ENCODE results near the gene VWA3A.
"Not testable (repeated sequence)": the region's sequence is repeated elsewhere in the genome, so short reads cannot be mapped to it uniquely, and the experiment has no call there.

VWA3A gene, protein sequence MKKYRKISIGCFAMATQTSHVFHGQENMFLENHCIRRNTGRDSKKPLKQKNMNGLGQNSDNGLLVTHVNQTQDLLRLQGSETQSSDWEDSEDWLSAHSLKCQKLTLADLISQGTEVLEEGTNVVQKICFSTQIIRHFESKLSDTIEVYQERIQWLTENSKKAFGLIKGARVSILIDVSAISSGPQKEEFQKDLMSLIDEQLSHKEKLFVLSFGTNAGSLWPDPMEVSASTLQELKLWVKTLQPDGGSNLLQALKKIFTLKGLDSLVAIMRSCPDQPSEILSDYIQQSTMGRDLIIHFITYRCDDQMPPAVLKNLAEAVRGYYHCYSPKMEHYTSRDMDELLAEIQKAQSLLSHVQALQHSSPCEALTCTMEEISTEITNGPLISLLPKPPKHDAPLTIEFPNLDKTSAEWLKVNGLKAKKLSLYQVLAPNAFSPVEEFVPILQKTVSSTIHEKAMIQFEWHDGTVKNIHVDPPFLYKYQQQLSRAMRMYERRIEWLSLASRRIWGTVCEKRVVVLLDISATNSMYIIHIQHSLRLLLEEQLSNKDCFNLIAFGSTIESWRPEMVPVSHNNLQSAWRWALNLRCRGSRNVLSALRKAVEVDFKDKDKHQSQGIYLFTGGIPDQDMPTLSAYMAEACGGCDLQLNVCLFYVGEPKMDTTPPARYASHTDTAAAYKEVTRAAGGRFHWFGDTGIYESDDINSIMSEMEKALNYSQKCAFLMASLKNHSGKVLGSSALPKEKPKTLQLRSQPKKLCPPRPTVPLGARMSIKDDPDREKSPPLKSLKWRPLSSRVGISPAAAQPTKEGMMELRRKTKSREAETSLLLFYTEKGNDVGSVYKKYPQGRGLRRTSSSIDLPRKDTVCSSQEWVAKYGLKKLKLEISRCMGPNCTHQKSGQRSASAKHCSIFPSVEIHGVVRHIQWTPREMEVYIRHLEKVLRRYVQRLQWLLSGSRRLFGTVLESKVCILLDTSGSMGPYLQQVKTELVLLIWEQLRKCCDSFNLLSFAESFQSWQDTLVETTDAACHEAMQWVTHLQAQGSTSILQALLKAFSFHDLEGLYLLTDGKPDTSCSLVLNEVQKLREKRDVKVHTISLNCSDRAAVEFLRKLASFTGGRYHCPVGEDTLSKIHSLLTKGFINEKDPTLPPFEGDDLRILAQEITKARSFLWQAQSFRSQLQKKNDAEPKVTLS

DNA sequence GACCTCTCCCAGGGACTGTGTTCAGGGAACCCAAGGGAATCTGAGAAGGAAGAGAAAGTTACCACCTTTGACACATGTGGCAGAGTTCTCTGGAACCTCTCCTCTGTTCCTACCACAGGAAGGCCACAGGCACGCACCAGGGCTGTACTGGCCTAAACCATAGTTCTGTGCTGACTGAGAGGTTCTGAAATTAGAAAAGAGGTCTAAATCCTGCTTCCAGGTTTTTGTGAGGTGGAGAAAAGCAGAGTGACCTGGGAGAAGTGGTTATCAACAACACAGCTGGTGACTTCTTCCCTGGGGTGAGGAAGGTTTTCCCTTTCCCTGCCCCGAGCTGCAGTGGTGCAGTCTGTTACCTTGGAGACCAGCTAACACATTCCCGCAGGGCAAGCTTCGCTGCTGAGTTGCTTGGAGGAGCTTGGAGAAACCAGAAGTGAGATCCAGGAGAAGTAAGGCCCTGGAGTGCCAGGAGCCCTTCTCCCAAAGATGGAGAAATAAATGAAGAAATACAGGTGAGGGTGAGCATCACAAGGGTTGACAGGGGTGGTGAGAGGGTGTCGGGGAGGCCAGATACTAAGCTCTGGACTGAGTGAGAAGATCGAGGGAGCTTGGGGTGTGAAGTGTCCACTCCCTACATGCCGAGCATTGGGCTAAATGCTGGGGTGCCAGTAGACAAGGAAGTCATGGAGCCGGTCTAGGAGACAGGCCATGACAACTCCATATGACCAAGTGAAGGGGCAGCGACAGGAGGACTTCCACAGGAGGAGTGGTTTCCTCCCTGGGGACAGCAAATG lies at the start of gene VWA3A:
TSS of gene VWA3A (plus strand) at position 399 of the 791 bp plus-strand sequence. CDS start at position 496, 97 bp downstream.
- DNase-seq, result no peak

DNA sequence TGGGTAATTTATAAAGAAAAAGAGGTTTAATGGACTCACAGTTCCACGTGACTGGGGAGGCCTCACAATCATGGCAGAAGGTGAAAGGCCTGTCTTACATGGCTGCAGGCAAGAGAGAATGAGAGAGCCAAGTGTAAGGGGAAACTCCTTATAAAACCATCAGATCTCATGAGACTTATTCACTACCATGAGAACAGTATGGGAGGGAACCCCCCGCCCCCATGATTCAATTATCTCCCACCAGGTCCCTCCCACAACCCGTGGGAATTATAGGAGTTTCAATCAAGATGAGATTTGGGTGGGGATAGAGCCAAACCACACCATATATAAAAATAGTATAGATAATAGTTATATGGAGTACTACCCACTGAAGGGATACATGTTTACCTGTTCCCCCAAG lies 48.5 kb upstream of the VWA3A start:
- not testable (repeated sequence) for DNase-seq

DNA sequence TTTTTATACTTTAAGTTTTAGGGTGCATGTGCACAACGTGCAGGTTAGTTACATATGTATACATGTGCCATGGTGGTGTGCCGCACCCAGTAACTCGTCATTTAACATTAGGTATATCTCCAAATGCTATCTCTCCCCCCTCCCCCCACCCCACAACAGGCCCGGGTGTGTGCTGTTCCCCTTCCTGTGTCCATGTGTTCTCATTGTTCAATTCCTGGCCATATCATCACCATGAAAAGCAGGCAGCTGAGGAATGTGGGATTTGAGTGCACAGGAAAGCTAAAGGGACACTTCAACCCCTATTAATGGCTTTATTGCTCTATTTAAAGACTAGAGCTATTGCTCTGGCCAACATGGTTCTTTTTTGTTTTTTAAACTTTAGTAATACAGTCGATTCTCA lies 46.5 kb upstream of the VWA3A start:
- not testable (repeated sequence) for DNase-seq

DNA sequence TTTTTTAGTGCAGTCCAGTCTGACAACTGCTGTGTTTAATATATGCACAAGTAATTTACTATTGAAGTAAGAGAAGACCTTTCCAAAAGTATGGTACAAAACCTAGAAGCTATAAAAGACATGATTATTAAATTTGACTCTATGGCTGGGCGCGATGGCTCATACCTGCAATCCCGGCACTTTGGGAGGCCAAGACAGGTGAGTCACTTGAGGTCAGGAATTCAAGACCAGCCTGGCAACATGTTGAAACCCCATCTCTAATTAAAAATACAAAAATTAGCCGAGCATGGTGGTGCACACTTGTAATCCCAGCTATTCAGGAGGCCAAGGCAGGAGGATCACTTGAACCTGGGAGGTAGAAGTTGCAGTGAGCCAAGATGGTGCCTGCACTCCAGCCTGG lies 41.4 kb upstream of the VWA3A start:
- DNase-seq, result no peak

DNA sequence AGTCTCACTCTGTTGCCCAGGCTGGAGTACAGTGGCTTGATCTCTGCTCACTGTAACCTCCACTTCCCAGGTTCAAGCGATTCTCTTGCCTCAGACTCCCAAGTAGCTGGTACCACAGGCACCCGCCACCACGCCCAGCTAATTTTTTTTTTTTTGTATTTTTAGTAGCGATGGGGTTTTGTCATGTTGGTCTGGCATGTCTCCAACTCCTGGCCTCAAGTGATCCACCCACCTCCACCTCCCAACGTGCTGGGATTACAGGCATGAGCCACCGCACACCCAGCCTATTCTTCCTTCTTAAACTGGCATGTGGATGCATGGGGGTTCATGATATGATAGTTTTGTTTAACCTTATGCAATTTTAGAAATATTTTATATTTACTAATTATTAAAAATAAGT lies 39.4 kb upstream of the VWA3A start:
- no peak for DNase-seq

DNA sequence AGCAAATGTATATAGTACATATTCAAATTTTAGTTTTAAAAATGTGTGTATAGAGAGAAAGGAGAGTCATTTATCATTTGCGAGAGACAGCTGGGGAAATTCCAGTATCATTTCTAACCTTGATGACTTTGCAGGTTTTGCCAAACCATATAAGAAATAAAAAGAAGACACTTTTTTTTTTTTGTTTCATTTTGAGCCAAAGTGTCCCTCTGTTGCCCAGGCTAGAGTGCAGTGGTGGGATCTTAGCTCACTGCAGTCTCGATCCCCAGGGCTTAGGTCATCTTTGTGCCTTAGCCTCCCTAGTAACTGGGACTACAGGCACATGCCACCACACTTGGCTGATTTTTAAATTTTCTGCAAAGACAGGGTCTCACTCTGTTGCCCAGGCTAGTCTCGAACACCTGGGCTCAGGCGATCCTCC lies 38.4 kb upstream of the VWA3A start:
- DNase-seq, result no peak

DNA sequence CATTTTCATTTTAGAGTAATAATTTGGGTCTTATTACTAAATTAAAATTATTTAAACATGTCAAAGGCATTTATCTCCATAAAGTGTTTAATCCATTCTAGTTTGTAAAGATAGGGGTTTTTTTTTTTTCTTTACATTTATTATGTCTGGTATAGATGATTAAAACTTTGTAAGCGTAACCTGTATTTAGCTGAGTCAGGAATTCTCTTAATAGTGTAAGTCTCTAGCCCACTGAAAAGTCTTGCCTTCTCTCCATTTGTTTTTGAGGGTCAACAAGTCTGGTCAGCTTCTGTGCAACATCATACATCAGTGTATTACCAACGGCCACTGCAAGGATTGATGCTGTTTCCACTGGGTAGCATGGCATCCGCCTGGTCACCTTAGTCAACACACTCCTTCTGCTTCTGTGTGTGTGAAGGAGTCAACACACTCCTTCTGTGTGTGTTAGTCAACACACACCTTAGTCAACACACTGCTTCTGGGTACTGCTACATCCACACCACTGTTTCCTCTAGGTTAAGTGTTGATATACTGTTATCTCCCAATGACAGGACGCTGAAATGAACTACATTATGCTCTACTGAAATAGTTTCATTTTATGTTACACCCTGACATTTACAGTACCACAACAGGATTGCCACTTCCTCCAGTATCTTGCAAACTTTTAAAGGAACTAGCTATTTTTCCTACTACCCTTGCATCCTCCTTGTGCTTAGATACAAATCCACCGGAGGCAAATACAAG lies 37.3 kb upstream of the VWA3A start:
- DNase-seq, result no peak

DNA sequence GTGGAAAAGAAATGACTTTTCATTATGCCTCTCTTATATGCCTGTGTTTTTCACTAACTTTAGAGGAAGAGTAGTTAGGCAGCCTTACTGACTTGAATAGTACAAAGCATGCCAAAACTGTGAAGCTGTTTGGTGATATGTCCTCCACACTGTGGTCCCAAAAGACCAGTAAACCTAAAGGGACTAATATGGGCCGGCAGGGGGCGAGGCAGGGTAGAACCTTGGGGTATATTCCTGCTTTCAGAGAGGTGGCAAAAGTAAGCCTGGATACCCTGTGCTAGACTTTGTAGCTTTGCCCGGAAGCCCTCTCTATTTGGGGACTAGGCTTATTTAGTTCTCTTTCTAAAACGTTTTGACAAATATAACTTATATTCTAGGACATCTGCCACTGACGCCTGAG lies 36.5 kb upstream of the VWA3A start:
- no peak for DNase-seq

DNA sequence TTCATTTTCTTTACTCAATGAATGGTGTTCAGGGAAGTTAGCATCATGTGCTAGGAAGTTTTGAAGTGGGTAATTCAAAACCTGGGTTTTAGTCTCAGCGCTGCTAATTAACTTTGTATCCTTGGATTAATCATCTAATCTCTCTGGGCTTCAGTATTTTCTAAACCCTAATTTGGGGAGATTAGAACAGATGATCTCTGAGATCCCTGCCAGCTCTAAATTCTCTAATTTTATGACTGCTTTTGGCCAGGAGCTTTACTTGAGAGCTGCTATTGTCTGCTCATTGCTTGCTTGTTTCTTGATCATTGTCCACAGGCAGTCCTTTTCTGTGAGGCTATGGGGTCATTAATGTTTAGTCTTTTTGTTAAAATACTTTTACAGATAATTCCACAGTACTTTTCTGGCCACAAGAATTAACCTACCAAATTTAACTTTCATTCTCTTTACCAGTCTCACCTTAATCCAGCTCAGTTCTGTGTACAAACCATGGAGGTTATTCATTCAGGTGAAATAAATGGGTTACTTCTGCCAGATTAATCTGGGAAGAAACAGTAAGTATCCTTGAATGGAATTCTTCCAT lies 28.4 kb upstream of the VWA3A start:
- no peak for DNase-seq

DNA sequence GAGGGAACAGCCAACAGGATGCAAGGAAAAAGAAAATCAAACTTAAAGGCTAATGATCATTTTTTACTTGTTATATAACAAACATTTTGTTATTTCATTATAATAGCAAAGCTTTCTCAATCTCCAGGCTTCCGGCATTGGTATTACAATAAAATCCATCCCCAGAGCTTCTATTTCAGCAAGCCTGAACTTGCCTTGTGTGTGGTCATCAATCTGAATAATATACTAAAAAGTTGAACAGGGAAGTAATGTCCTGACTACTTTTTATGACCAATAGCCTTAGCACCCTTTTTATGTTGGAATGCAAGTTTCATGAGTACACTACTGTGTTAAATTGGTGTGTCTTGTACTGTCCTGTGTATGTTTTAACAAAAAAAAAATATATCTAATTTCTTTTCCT lies 27.1 kb upstream of the VWA3A start:
- DNase-seq, result no peak

DNA sequence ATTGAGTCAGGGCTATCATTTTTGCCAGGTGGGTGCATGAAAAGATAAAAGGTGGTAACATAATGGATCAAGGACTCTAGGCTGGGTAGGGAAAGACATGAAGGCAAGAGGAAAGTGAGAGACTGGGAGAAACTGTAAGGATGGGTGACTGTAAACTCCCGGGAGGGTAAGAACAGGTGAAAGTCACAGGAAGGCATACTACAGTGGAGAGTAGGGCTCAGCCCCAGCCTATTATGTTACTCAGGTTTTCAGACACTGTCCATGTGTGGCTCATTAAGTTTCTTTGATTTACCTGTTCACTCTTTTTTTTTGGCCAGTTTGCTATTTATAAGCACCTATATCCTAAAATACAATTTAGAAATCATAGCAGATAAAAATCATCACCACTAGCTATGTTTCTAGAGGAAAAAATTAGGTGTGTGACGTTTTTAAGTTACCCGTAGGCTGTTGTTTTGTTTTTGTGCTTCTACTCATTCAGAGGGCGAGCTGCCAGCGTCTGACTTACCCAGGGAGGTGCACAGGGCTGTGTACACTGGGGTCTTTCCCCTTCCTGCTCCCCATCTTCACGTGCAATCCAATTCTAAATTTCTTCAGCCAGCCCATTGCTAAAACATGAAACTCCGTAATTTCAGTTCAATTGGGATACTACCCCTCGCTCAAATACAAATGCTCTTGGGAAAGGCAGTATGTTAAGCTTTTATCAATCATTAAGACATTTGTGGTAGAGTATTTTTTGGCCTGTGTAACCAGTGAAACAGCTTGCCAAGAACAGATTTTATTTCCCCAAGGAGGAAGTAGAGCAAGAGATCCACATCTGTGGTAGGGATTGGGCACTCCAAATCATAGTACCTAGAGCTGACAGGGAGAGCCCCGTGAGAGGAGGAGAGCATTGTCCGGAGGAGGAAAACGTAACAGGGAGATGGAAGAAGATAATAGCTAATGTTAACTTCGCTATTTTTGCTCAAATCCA lies 21.7 kb upstream of the VWA3A start:
- peak; percentile 88 for DNase-seq

DNA sequence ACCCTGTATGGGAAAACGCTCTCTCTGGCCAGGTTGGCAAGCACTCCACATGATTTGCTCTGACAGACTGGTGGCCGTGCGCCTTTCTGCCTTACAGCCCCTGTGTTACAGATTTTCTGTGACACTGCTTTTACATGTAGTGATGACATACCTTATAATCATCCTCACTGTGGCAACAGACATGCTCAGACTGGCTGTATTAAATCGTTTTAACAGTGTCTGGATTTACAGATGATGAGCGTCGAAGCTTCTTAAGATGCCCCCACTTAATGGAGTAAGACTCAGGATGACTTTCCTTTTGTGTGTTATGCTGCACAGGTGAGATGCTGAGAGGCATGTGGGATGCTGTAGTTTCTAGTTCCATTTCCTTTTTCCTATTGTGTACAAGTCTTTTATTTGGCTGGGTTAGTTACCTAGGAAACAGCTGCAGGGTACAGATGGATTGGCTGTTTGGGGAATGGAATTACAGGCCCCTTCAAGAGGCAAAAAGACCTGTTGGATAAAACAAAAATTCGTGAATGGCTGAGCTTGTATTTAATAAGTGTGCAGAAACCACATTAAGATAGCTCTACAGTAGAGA lies 20.9 kb upstream of the VWA3A start:
- DNase-seq, result peak; percentile 71

DNA sequence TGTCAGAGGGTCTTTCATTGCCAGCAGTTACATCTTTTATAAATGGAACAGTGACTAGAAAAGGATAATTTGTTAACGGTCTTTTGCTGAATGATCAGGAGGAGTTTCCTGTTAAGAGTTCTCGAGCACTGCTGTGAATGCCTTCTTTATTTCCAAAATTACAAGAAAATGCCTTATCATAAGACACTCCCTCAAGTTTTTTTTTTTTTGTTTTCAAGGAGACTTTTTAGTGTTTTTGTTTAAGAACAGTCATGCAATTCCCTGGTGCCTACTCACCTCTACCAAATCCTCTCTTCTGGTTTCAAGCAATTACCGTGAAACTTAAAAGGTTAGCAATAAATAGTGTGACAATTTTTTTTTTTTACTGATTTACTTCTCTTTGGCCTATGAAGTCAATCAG lies 19.0 kb upstream of the VWA3A start:
- no peak for DNase-seq

DNA sequence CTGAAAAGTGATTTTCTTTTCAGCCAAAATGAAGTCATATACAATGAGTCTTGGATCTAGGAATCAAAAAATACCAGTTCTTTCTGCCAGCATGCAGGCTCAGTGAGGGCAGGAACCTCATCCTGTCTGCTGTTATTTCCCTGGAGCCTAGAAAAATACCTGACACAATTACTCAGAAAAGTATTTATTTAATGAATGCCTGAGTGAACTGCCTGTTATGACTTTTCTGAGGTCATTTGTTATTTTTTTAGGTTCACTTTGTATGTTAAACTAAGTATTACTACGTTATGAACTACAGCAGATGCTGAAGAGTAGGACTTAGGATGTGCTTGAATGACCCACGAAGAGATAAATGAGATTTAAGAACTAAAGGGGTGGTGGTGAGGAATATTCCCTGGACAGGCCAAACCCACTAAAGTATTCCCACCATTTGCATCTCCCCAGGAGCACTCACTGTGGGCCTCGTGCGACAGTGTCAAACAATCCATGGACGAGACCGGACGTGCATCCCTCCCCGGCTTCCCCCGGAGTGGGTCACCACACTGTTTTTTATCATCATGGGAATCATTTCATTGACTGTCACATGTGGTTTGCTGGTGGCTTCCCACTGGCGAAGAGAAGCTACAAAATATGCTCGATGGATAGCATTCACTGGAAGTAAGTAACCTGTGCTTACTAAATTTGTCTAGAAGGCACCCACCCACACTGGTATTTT lies 17.1 kb upstream of the VWA3A start:
- DNase-seq, result no peak

DNA sequence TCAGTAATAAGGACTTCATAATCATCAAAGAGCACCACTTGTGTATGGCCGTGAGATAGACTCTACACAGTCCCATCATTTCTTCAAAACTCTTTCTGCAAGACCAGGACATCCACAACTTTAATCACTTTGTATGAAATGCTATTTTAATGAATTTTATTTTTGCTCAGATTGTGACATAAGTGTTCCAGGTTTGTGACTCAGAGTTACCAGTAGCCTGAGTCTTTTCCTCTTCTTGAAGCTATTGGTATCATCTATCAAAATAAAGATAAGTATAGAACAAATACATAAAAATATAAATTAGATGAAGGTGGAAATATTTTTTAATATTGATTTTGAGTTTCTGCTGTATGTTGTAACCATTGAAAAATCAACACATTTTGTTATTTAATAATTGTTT lies 16.6 kb upstream of the VWA3A start:
- no peak for DNase-seq

DNA sequence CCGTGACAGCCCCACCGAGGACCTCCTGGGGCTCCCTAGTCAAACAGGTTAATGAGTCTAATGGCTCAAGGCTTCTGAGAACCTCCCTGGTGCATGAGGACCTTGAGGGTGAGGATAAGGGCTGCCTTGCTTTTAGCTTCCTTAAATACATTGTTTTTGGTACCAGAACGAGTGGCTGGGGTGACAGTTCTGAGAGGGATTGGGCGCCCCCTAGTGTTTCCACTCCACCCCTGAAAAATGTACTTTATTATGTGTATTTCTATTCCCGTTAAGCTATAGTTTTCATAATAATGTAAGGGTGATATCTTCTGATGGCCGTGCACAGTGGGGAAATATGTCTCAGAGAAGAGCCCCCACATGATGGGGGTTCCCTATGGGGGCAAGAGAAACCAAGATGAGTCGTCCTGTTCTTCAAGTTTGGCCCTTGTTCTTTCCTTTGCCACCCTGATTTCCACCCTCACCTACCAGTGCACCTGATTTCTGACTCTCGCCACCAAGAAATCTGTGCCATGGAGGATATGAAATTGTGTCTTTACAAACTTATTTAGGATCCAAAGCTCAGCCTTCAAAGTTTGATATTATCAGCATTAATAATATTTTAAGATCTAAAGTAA lies 14.5 kb upstream of the VWA3A start:
- DNase-seq, result peak; percentile 42

DNA sequence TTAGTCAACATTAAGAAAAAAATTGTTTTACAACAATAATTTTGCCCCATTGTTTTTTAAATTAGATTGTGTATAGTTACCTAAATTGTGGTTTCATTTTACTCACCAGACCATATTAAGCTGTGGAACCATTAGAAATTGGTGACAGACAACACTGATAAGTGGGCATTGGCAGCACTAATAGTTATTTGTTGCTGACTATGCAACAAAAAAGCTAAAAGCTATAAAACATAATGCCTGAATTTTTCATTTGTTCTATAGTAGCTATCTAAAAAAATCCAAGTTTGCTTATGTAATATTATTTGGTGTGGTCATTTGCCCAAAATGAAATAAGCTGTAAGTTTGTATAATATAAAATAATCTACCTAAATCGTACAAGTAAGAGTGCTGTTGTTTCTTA lies 13.7 kb upstream of the VWA3A start:
- no peak for DNase-seq

DNA sequence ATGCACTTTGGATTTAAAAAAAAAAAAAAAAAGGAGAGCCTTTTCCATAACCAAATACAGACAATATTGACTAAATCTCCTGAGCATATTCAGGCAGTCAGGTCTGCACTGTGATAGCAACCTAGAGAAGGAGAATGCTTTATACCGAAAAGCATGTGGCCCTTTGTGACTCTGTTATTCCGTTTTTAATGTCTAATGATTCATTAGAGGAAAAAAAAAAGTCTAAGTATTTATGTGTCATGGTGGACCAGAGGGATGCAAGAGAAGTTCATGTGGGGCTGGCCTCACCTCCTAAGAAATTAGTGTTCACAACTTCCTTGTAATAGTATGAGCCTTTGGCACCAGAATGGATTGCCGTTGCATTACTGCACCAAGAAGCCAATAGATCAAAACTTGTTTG lies 11.3 kb upstream of the VWA3A start:
- DNase-seq, result no peak

DNA sequence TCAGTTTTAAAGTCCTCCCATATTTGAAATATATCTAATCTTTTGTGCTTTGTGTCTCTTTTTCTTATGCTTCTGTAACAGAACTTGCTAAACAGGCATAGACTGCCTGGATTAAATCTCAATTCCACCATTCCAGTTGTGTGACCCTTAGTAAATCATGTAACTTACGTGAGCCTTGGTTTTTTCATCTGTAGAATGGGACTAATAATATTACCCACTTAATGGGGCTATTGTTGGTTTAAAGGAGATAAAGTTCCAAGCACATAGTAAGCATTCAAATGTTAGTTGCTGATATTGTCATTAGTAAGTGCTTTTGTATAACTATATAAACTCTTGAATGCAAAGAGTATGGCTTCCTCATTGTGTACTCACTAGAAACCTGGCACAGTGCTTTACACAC lies 5.9 kb upstream of the VWA3A start:
- DNase-seq, result no peak
